Spleen (tissue), 7 donors: ENCODE data around the gene GLG1.
"Not testable (repeated sequence)": the region's sequence is repeated elsewhere in the genome, so short reads cannot be mapped to it uniquely, and the experiment has no call there.

Experiments used
- POLR2AphosphoS5 ChIP-seq, 3 donors: sonication (generic); formaldehyde crosslinking; IDR thresholded peaks; one replicate each; pipeline ENCODE4 v1.5.1; 2017; ENCODE audit warnings: antibody characterized with exemption in 3 of 3
- TF ChIP-seq, protein P1 (sequence below), 11 experiments: fragments of 200-600 bp in 7 of 11; fragments of 450-650 bp in 4 of 11; sonication (generic) in 4 of 11; IDR thresholded peaks in 8 of 11; conservative IDR thresholded peaks in 3 of 11; 1 replicate in 7 of 11; 2 replicates in 4 of 11; pipeline versions ENCODE4 v1.4.0 to v1.8.0; 2016 to 2021; ENCODE audit warnings: antibody characterized with exemption in 11 of 11, inconsistent platforms in 4 of 11, mild to moderate bottlenecking in 1 of 11
- donor health status: DM: no; HTN: no; CAD: no; lungs with moderate emphysema.
- donor health status: DM: no; HTN: no; CAD: no.
- donor health status: DM: no; HTN: no; CAD: no.

- TF ChIP-seq POLR2AphosphoS5 (IDR thresholded peaks at IDR 0.05): not testable (repeated sequence)
- TF ChIP-seq, protein P1, sequence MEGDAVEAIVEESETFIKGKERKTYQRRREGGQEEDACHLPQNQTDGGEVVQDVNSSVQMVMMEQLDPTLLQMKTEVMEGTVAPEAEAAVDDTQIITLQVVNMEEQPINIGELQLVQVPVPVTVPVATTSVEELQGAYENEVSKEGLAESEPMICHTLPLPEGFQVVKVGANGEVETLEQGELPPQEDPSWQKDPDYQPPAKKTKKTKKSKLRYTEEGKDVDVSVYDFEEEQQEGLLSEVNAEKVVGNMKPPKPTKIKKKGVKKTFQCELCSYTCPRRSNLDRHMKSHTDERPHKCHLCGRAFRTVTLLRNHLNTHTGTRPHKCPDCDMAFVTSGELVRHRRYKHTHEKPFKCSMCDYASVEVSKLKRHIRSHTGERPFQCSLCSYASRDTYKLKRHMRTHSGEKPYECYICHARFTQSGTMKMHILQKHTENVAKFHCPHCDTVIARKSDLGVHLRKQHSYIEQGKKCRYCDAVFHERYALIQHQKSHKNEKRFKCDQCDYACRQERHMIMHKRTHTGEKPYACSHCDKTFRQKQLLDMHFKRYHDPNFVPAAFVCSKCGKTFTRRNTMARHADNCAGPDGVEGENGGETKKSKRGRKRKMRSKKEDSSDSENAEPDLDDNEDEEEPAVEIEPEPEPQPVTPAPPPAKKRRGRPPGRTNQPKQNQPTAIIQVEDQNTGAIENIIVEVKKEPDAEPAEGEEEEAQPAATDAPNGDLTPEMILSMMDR (IDR thresholded peaks at IDR 0.05 in 8 of 11, conservative IDR thresholded peaks at IDR 0.05 in 3 of 11): not testable (repeated sequence)
These were observed 194.7 kb downstream of the GLG1 start for GRCh38 chr16:74412138-74412774.
